ENCODE measurements around the gene SYNGR2.

The SYNGR2 gene

GRCh38 chr17:78143214-78144146, 24.9 kb upstream of the SYNGR2 start:
- DNase-seq (ENCODE audit: low spot score), result no peak

DNA sequence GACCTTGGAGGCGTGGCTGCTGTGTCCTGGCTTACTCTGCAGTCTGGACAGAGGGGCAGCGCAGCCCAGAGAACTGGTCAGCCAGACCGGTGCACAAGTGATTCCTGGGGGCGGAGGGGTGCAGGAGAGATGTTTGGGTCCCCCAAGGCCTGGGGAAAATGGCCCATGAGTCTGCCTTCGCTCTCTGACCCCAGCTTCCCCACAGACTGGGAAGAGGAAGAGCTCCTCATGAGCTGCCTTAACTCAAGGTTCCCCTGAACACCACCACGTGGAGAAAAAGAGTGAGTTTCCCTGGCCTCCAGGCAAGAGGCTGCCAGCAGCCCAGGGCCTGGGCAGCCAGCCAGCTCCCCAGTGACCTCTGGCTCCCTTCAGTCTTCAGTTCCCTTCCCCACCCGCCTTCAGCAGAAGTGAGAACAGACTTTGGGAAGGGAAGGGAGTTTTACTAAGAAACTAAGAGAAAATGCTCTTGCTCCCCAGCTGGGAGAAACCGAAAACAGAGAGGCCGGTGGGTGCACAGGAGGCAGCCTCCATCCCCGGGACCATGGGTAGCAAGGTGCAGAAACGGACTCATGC, 24.1 kb upstream of the SYNGR2 start:
- DNase-seq (ENCODE audit: low spot score), result peak; percentile 55

DNA sequence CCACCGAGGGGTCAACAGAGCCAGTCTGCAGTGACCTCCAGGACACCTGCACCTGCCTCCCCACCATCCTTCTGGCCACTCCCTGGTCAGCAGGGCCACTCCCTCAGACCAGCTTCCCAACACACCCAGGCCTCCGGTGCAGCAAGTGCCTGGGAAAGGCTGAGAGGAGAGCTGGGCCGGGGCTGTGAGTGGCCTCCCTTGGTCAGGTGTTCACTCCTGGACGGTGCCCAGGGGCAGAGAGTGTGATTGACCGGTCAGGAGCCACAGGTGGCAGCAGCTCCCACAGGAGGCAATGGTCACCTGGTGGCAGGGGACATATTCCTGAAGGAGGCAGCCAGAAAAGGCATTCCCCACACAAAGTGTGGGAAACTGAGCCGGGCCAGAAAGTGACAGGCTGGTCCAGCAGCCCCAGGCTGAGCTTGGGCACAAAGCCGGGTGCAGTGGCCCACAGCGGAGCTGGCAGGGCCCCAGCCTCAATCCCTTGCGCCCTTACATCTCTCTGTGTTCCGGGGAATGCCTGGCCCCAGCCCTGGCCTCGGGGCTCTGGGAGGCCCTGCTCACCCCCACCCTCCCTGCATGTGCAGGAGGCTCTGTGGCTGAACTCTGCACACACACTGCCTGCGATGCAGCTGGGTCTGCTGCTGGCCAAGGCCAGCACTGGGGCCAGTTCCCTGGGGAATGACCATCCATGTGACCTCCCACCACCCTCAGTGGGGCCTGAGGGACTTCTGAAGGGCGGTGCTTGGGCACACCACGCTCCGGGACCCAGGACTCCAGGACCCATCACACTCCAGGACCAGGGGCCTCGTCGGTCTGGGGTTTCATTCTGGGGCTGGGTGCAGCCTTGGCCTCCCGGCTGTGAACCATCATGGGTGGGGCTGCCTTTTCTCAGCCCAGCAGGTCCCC, 23.4 kb upstream of the SYNGR2 start:
- no peak for DNase-seq (ENCODE audit: low spot score)

DNA sequence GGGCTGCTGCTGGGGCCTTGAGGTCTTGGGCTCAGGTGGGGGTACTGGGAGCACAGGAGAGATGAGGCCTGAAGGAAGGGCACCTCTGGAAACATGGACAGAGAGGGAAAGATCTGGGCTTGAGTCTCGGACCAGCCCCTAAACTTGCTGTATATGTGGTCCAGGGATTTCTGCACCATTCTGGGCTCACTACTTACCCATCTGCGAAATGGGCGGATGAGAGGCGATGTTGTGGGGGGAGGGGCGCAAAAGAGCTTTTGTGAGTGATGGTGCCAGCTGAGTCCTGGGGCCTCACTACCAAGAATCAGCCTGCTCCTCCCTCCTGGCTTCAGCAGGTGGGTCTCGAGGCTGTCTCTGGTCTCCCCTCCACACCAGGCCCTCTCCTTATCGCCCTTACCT, 21.9 kb upstream of the SYNGR2 start:
- DNase-seq (ENCODE audit: low spot score), result no peak

- DNase-seq (ENCODE audit: low spot score), result no peak
These were observed 21.5 kb upstream of the SYNGR2 start for GRCh38 chr17:78146881-78147280.

DNA sequence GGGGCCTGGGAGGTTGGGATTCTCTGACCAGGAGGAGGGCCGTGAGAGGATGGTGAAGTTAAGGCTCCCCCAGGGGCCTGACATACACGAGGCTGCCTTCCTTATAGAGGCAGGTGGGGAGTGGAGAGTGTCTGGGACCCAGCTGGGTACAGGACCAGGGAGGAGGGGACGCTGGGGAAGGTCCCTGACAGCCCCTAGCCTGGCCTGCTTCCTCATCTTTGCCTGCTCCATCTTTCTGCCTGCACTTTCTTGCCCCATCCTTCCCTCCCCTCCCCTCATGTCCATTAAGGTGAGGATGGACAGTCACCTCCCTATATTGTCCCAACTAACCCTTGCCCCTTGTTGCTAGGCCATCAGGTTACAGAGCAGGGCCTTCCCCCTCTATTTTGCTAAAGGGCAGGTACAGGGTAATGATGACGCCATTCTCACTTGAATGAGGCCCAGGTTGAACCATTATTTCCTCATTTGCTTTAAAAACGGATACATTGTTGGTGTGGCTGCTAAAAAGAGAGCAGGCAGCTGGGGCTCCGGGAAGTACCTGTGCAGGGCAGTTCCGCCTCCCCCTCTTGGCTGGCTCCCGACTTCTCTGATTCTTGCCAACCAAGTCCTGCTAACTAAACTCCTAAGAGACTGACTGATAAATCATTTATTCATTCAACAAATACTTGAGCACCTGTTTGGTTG, 20.9 kb upstream of the SYNGR2 start:
- DNase-seq (ENCODE audit: low spot score), result no peak

- DNase-seq (ENCODE audit: low spot score), result no peak
These were observed 19.9 kb upstream of the SYNGR2 start for GRCh38 chr17:78148286-78149016.

DNA sequence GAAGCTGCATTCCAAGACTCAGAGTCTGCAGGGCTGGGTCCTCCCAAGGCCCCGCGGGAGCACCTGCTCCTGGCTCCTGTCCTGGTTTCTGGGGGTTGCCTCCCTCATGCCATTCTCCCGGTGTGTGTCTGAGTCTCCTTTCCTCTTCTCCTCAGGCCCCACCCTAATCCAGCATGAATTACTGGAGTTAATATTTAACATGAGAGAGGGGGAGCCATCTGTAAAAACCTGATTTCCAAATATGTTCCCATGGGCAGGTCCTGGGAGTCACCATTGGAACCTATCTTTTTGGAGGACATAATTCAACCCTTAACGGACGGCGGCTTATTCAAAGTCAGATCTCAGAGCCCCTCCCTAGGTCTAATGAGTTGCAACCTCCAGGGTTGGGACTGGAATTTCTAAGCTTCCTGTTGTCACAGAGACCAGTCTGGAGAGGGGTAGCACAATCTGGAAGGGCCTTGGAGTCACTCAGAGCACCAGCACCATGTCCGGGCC, 16.8 kb upstream of the SYNGR2 start:
- DNase-seq (ENCODE audit: low spot score), result peak; percentile 75

- no peak for DNase-seq (ENCODE audit: low spot score)
These were observed 13.2 kb upstream of the SYNGR2 start for GRCh38 chr17:78154903-78155811.

- peak; percentile 41 for DNase-seq (ENCODE audit: low spot score)
These were observed 8.7 kb upstream of the SYNGR2 start for GRCh38 chr17:78159575-78160158.

GRCh38 chr17:78163881-78164747, 4.3 kb upstream of the SYNGR2 start:
- no peak for DNase-seq (ENCODE audit: low spot score)

- DNase-seq (ENCODE audit: low spot score), result no peak
These were observed 3.4 kb upstream of the SYNGR2 start for GRCh38 chr17:78164748-78165607.

- DNase-seq (ENCODE audit: low spot score), result no peak
These were observed 2.0 kb upstream of the SYNGR2 start for GRCh38 chr17:78166416-78166815.

GRCh38 chr17:78168903-78169793, 767 bp downstream of the SYNGR2 start:
- peak; percentile 79 for DNase-seq (ENCODE audit: low spot score)

- no peak for DNase-seq (ENCODE audit: low spot score)
These were observed 2.6 kb downstream of the SYNGR2 start for GRCh38 chr17:78170692-78171590.

Measured in AG08395 (cell line).